Central memory CD8-positive, alpha-beta T cell (primary cell): ENCODE results near the gene APLNR.

Experiments used
- ATAC-seq: fragments of 150-1000 bp; cut with Tn5 transposase; replicated peaks from 2 replicates; pipeline ENCODE4 v1.10.0; 2022; ENCODE audit warnings: mild to moderate bottlenecking, moderate FRiP score, moderate number of reproducible peaks; ENCODE audit not compliant: poor library complexity, severe bottlenecking; ENCODE audit errors: extremely low read depth
- DNase-seq, 2 donors: peaks; one replicate each; pipeline ENCODE4 v3.0.0; 2021; ENCODE audit warnings: low spot score in 2 of 2
- H3K27ac Mint-ChIP-seq: one replicate; pipeline ENCODE4 v1.8.0; 2022; ENCODE audit warnings: low read depth, mild to moderate bottlenecking, moderate library complexity, mixed read lengths
- H3K27me3 Mint-ChIP-seq: one replicate; pipeline ENCODE4 v1.8.0; 2022; ENCODE audit warnings: mixed read lengths
- H3K36me3 Mint-ChIP-seq: one replicate; pipeline ENCODE4 v1.8.0; 2022; ENCODE audit warnings: mild to moderate bottlenecking, moderate library complexity, mixed read lengths; ENCODE audit not compliant: insufficient read depth
- H3K4me1 Mint-ChIP-seq: one replicate; pipeline ENCODE4 v1.8.0; 2022; ENCODE audit warnings: mixed read lengths
- H3K4me3 Mint-ChIP-seq: one replicate; pipeline ENCODE4 v1.8.0; 2022; ENCODE audit warnings: mild to moderate bottlenecking, moderate library complexity, mixed read lengths
- H3K9me3 Mint-ChIP-seq: one replicate; pipeline ENCODE4 v1.8.0; 2022; ENCODE audit warnings: mixed read lengths

APLNR gene

GRCh38 chr11:57224128-57224527 lies 12.9 kb downstream of the APLNR start:
- ATAC-seq (no peak), DNase-seq (no peak)
- Mint-ChIP-seq H3K27ac (no peak overlapping the region), H3K36me3 (no peaks in the 10 kb centered on the region), H3K27me3 (peaks cover 9% of the 10 kb centered on the region), H3K9me3 (no peaks in the 10 kb centered on the region), H3K4me3 (no peak overlapping the region), H3K4me1 (no peaks in the 10 kb centered on the region)

GRCh38 chr11:57223601-57224000 lies 13.4 kb downstream of the APLNR start:
- Mint-ChIP-seq H3K4me1 (no peaks in the 10 kb centered on the region), H3K9me3 (no peaks in the 10 kb centered on the region), H3K4me3 (no peak overlapping the region), H3K27me3 (peaks cover 10% of the 10 kb centered on the region), H3K36me3 (no peaks in the 10 kb centered on the region), H3K27ac (no peak overlapping the region)
- ATAC-seq = no peak
- DNase-seq = no peak

- DNase-seq = no peak
- no peak overlapping the region for H3K4me3 Mint-ChIP-seq
- H3K27me3 Mint-ChIP-seq = peaks cover 17% of the 10 kb centered on the region
- ATAC-seq = no peak
- H3K27ac Mint-ChIP-seq = no peak overlapping the region
- H3K9me3 Mint-ChIP-seq = no peaks in the 10 kb centered on the region
- H3K4me1 Mint-ChIP-seq = no peaks in the 10 kb centered on the region
- H3K36me3 Mint-ChIP-seq = no peaks in the 10 kb centered on the region
Measured at GRCh38 chr11:57222239-57222638, 14.8 kb downstream of the APLNR start.

GRCh38 chr11:57219021-57219627 lies 17.9 kb downstream of the APLNR start:
- H3K27me3 Mint-ChIP-seq = peaks cover 26% of the 10 kb centered on the region
- ATAC-seq = no peak
- no peaks in the 10 kb centered on the region for H3K9me3 Mint-ChIP-seq
- H3K27ac Mint-ChIP-seq = no peak overlapping the region
- H3K36me3 Mint-ChIP-seq = no peaks in the 10 kb centered on the region
- no peak for DNase-seq
- no peaks in the 10 kb centered on the region for H3K4me1 Mint-ChIP-seq
- H3K4me3 Mint-ChIP-seq = no peak overlapping the region

- peaks cover 26% of the 10 kb centered on the region for H3K27me3 Mint-ChIP-seq
- H3K4me3 Mint-ChIP-seq = no peak overlapping the region
- H3K9me3 Mint-ChIP-seq = no peaks in the 10 kb centered on the region
- no peaks in the 10 kb centered on the region for H3K4me1 Mint-ChIP-seq
- no peak overlapping the region for H3K27ac Mint-ChIP-seq
- H3K36me3 Mint-ChIP-seq = no peaks in the 10 kb centered on the region
- no peak for DNase-seq
- no peak for ATAC-seq
Measured at GRCh38 chr11:57217053-57217452, 20.0 kb downstream of the APLNR start.

- ATAC-seq (no peak), DNase-seq (no peak)
- H3K27ac Mint-ChIP-seq = no peak overlapping the region
- no peaks in the 10 kb centered on the region for H3K4me1 Mint-ChIP-seq
- H3K27me3 Mint-ChIP-seq = peaks cover 26% of the 10 kb centered on the region
- no peaks in the 10 kb centered on the region for H3K9me3 Mint-ChIP-seq
- no peak overlapping the region for H3K4me3 Mint-ChIP-seq
- H3K36me3 Mint-ChIP-seq = no peaks in the 10 kb centered on the region
Measured at GRCh38 chr11:57216463-57216862, 20.6 kb downstream of the APLNR start.

GRCh38 chr11:57214494-57214893 lies 22.6 kb downstream of the APLNR start:
- Mint-ChIP-seq H3K36me3 (no peaks in the 10 kb centered on the region), H3K27ac (no peak overlapping the region), H3K4me1 (no peaks in the 10 kb centered on the region), H3K9me3 (no peaks in the 10 kb centered on the region), H3K27me3 (peaks cover 21% of the 10 kb centered on the region), H3K4me3 (no peak overlapping the region)
- ATAC-seq (no peak), DNase-seq (no peak)

- Mint-ChIP-seq H3K4me3 (no peak overlapping the region), H3K27ac (no peak overlapping the region), H3K36me3 (no peaks in the 10 kb centered on the region), H3K4me1 (no peaks in the 10 kb centered on the region), H3K9me3 (no peaks in the 10 kb centered on the region), H3K27me3 (peaks cover 16% of the 10 kb centered on the region)
- no peak for DNase-seq
- ATAC-seq = no peak
Measured at GRCh38 chr11:57214098-57214417, 23.0 kb downstream of the APLNR start.

- H3K27ac Mint-ChIP-seq = no peak overlapping the region
- no peak for DNase-seq
Measured at GRCh38 chr11:57213342-57214097, 23.5 kb downstream of the APLNR start.

GRCh38 chr11:57210781-57211180 lies 26.3 kb downstream of the APLNR start:
- H3K36me3 Mint-ChIP-seq = no peaks in the 10 kb centered on the region
- ATAC-seq (no peak), DNase-seq (no peak)
- no peaks in the 10 kb centered on the region for H3K9me3 Mint-ChIP-seq
- no peaks in the 10 kb centered on the region for H3K4me1 Mint-ChIP-seq
- peaks cover 21% of the 10 kb centered on the region for H3K27me3 Mint-ChIP-seq
- no peak overlapping the region for H3K4me3 Mint-ChIP-seq
- H3K27ac Mint-ChIP-seq = no peak overlapping the region

More at GRCh38 chr11:57213342-57214097, 23.5 kb downstream of the APLNR start:
- Mint-ChIP-seq H3K4me3 (no peak overlapping the region), H3K4me1 (no peaks in the 10 kb centered on the region), H3K9me3 (no peaks in the 10 kb centered on the region), H3K36me3 (no peaks in the 10 kb centered on the region), H3K27me3 (peaks cover 15% of the 10 kb centered on the region)
- ATAC-seq = no peak

- no peaks in the 10 kb centered on the region for H3K36me3 Mint-ChIP-seq
- H3K4me1 Mint-ChIP-seq = no peaks in the 10 kb centered on the region
- H3K27me3 Mint-ChIP-seq = peaks cover 32% of the 10 kb centered on the region
- no peak for DNase-seq
- no peak overlapping the region for H3K27ac Mint-ChIP-seq
- no peak overlapping the region for H3K4me3 Mint-ChIP-seq
- no peaks in the 10 kb centered on the region for H3K9me3 Mint-ChIP-seq
- no peak for ATAC-seq
Measured at GRCh38 chr11:57207168-57207567, 29.9 kb downstream of the APLNR start.

- Mint-ChIP-seq H3K27ac (no peak overlapping the region), H3K36me3 (no peaks in the 10 kb centered on the region), H3K4me3 (no peak overlapping the region), H3K4me1 (no peaks in the 10 kb centered on the region), H3K27me3 (peaks cover 32% of the 10 kb centered on the region), H3K9me3 (no peaks in the 10 kb centered on the region)
- ATAC-seq = no peak
- DNase-seq = no peak
Measured at GRCh38 chr11:57205041-57205641, 31.9 kb downstream of the APLNR start.

- DNase-seq (no peak), ATAC-seq (no peak)
- Mint-ChIP-seq H3K9me3 (no peaks in the 10 kb centered on the region), H3K4me3 (no peak overlapping the region), H3K36me3 (no peaks in the 10 kb centered on the region), H3K27me3 (peaks cover 36% of the 10 kb centered on the region), H3K27ac (no peak overlapping the region), H3K4me1 (no peaks in the 10 kb centered on the region)
Measured at GRCh38 chr11:57203882-57204480, 33.1 kb downstream of the APLNR start.
